ENCODE data around the gene SLC30A1.

DNA sequence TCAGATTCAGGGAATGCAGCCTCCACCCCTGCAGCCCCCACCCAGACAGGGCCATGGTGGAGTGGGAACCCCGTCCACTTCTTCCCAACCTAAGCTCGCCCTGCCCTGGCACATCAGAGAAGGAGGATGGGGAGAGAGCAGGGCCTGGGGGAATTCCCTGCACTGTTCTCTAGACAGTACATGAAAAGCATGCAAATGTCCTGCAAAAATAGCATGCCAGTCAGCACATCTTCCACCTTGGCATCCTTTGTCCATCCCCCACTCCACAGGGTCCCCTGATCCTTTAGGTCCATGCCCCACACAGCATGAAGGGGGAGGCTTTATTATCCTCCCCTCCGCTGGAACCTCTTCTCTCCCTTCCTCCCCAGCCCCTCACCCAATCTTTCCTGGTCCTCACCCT is 52.0 kb downstream of the SLC30A1 start:
- TF ChIP-seq CEBPB (IDR thresholded peaks at IDR 0.05) (no peak), TAF1 (IDR thresholded peaks at IDR 0.05; ENCODE audit: low read depth) (no peak), CREB1 (IDR thresholded peaks at IDR 0.05; ENCODE audit: low read depth) (no peak), RAD21 (IDR thresholded peaks at IDR 0.05; ENCODE audit: low read depth) (no peak), ZBTB7A (IDR thresholded peaks at IDR 0.05; ENCODE audit: low read depth) (no peak), YY1 (IDR thresholded peaks at IDR 0.05; ENCODE audit: low read depth) (no peak), EP300 (IDR thresholded peaks at IDR 0.05; ENCODE audit: borderline replicate concordance) (no peak)

Data from Ishikawa (cell line).